Measurements from ENCODE around the gene LRRC37A3. TPM values are rescaled to one million over a fixed set of nuclear protein-coding genes. Genes with fewer than 3 reads are reported as not detected.
A peak's percentile ranks its signal among the peaks of the same experiment; 100 is the strongest.
"Not testable (repeated sequence)": the region's sequence is repeated elsewhere in the genome, so short reads cannot be mapped to it uniquely, and the experiment has no call there.

The LRRC37A3 gene
- total RNA-seq, 1 experiment from 2014 or later = 7.7 TPM

GRCh38 chr17:64837018-64837761 lies 82.1 kb downstream of the LRRC37A3 start:
- CTCF ChIA-PET = interaction anchor here (0.6 kb wide), 1 partner anchor 64 kb away, joined by 4 read pairs; no protein-coding TSS in a partner anchor
- H3K79me2 ChIP-seq (ENCODE audit: insufficient read depth, low read length); H3K36me3 ChIP-seq (ENCODE audit: control insufficient read depth in 1 of 2, insufficient read depth in 2 of 2, low read length in 2 of 2); H4K20me1 ChIP-seq (ENCODE audit: insufficient read depth); POLR2A ChIA-PET; H3K9me2 ChIP-seq (ENCODE audit: insufficient read depth); intact Hi-C loops (cut with micrococcal nuclease); H3K27me3 ChIP-seq (ENCODE audit: insufficient read depth, low read length); H3K9me3 ChIP-seq (ENCODE audit: control insufficient read depth in 1 of 2, insufficient read depth in 1 of 2, low read depth in 1 of 2, low read length in 2 of 2); RAD21 ChIA-PET (ENCODE audit: low non-redundant PET in 1 of 2, low total read pairs in 2 of 2, uncharacterized antibody in 2 of 2, unreplicated experiment in 2 of 2); H2AFZ ChIP-seq (ENCODE audit: low read depth, low read length, poor library complexity, severe bottlenecking): not testable (repeated sequence)
- TF ChIP-seq ELF1 (IDR thresholded peaks at IDR 0.05; ENCODE audit: borderline replicate concordance, low read depth) = peak; percentile 73
- TF ChIP-seq YY1 (IDR thresholded peaks at IDR 0.05; ENCODE audit: extremely low read depth, insufficient replicate concordance, low read depth, low read length) = peak; percentile 40
- peak; percentile 64 for TF ChIP-seq POLR2AphosphoS5 (IDR thresholded peaks at IDR 0.05; ENCODE audit: low read depth, low read length)
- 0 out of 2 replicates have a peak, but pooled peaks have one; percentile 65 for TF ChIP-seq SIN3A (IDR thresholded peaks at IDR 0.05; ENCODE audit: low read depth)
- peak; percentile 98 for ATAC-seq
- Histone ChIP-seq H3K9ac (ENCODE audit: low read length) (peak overlapping the region; percentile 74), H3K4me1 (ENCODE audit: control insufficient read depth in 1 of 2, insufficient read depth in 2 of 2, low read length in 2 of 2) (peaks cover 3 to 11% of the 10 kb centered on the region in 2 experiments; a peak in 2 of 4 replicates), H3K27ac (ENCODE audit: low read depth, low read length) (peak overlapping the region; percentile 44; the same call in 1 of the 2 replicates), H3K4me3 (replicated peaks in 1 of 2; ENCODE audit: low read depth in 1 of 2, low read length in 2 of 2) (peak overlapping the region; percentile 65 to 78), H3K4me2 (ENCODE audit: low read length) (peak overlapping the region; percentile 80)
- peak; percentile 42 for DNase-seq (ENCODE audit: low read depth, low spot score)
- TSS peak; percentile 95 for BruUV-seq (replicated peaks)

- H3K27me3 ChIP-seq (ENCODE audit: insufficient read depth, low read length); H4K20me1 ChIP-seq (ENCODE audit: insufficient read depth); RAD21 ChIA-PET (ENCODE audit: low non-redundant PET in 1 of 2, low total read pairs in 2 of 2, uncharacterized antibody in 2 of 2, unreplicated experiment in 2 of 2); H3K9me3 ChIP-seq (ENCODE audit: control insufficient read depth in 1 of 2, insufficient read depth in 1 of 2, low read depth in 1 of 2, low read length in 2 of 2); intact Hi-C loops (cut with micrococcal nuclease); DNase-seq (ENCODE audit: low read depth, low spot score); H2AFZ ChIP-seq (ENCODE audit: low read depth, low read length, poor library complexity, severe bottlenecking); H3K9me2 ChIP-seq (ENCODE audit: insufficient read depth); BruUV-seq (replicated peaks); H3K36me3 ChIP-seq (ENCODE audit: control insufficient read depth in 1 of 2, insufficient read depth in 2 of 2, low read length in 2 of 2); POLR2A ChIA-PET; H3K79me2 ChIP-seq (ENCODE audit: insufficient read depth, low read length): not testable (repeated sequence)
- Histone ChIP-seq H3K9ac (ENCODE audit: low read length) (peak overlapping the region; percentile 74), H3K4me2 (ENCODE audit: low read length) (peak overlapping the region; percentile 80), H3K27ac (ENCODE audit: low read depth, low read length) (peak overlapping the region; percentile 42; the same call in 1 of the 2 replicates), H3K4me1 (ENCODE audit: control insufficient read depth in 1 of 2, insufficient read depth in 2 of 2, low read length in 2 of 2) (peaks cover 3 to 11% of the 10 kb centered on the region in 2 experiments; a peak in 2 of 4 replicates), H3K4me3 (replicated peaks in 1 of 2; ENCODE audit: low read depth in 1 of 2, low read length in 2 of 2) (peak overlapping the region; percentile 65 to 78)
- ATAC-seq = peak; percentile 76
- CTCF ChIA-PET = interaction anchor here (0.6 kb wide), 1 partner anchor 64 kb away, joined by 4 read pairs; no protein-coding TSS in a partner anchor
Observed at GRCh38 chr17:64836623-64837017, 82.7 kb downstream of the LRRC37A3 start.

- BruUV-seq (replicated peaks); CTCF ChIA-PET; H3K27me3 ChIP-seq (ENCODE audit: insufficient read depth, low read length); H3K9ac ChIP-seq (ENCODE audit: low read length); POLR2A ChIA-PET; H3K79me2 ChIP-seq (ENCODE audit: insufficient read depth, low read length); ATAC-seq; H3K36me3 ChIP-seq (ENCODE audit: control insufficient read depth in 1 of 2, insufficient read depth in 2 of 2, low read length in 2 of 2); RAD21 ChIA-PET (ENCODE audit: low non-redundant PET in 1 of 2, low total read pairs in 2 of 2, uncharacterized antibody in 2 of 2, unreplicated experiment in 2 of 2); H2AFZ ChIP-seq (ENCODE audit: low read depth, low read length, poor library complexity, severe bottlenecking); H3K9me3 ChIP-seq (ENCODE audit: control insufficient read depth in 1 of 2, insufficient read depth in 1 of 2, low read depth in 1 of 2, low read length in 2 of 2); H3K9me2 ChIP-seq (ENCODE audit: insufficient read depth); H4K20me1 ChIP-seq (ENCODE audit: insufficient read depth); H3K27ac ChIP-seq (ENCODE audit: low read depth, low read length); intact Hi-C loops (cut with micrococcal nuclease); DNase-seq (ENCODE audit: low read depth, low spot score); H3K4me3 ChIP-seq (replicated peaks in 1 of 2; ENCODE audit: low read depth in 1 of 2, low read length in 2 of 2); H3K4me2 ChIP-seq (ENCODE audit: low read length): not testable (repeated sequence)
- peaks cover 3 to 11% of the 10 kb centered on the region in 2 experiments; a peak in 2 of 4 replicates for H3K4me1 ChIP-seq (ENCODE audit: control insufficient read depth in 1 of 2, insufficient read depth in 2 of 2, low read length in 2 of 2)
Observed at GRCh38 chr17:64834060-64834459, 85.2 kb downstream of the LRRC37A3 start.

GRCh38 chr17:64830631-64831040 lies 88.6 kb downstream of the LRRC37A3 start:
- H3K9me3 ChIP-seq (ENCODE audit: control insufficient read depth in 1 of 2, insufficient read depth in 1 of 2, low read depth in 1 of 2, low read length in 2 of 2); ATAC-seq; H4K20me1 ChIP-seq (ENCODE audit: insufficient read depth); DNase-seq (ENCODE audit: low read depth, low spot score); H3K79me2 ChIP-seq (ENCODE audit: insufficient read depth, low read length); RAD21 ChIA-PET (ENCODE audit: low non-redundant PET in 1 of 2, low total read pairs in 2 of 2, uncharacterized antibody in 2 of 2, unreplicated experiment in 2 of 2); H3K4me1 ChIP-seq (ENCODE audit: control insufficient read depth in 1 of 2, insufficient read depth in 2 of 2, low read length in 2 of 2); BruUV-seq (replicated peaks); H3K9me2 ChIP-seq (ENCODE audit: insufficient read depth); H3K4me2 ChIP-seq (ENCODE audit: low read length); POLR2A ChIA-PET; H3K27ac ChIP-seq (ENCODE audit: low read depth, low read length); H3K36me3 ChIP-seq (ENCODE audit: control insufficient read depth in 1 of 2, insufficient read depth in 2 of 2, low read length in 2 of 2); intact Hi-C loops (cut with micrococcal nuclease); H3K9ac ChIP-seq (ENCODE audit: low read length); CTCF ChIA-PET; H2AFZ ChIP-seq (ENCODE audit: low read depth, low read length, poor library complexity, severe bottlenecking); H3K4me3 ChIP-seq (replicated peaks in 1 of 2; ENCODE audit: low read depth in 1 of 2, low read length in 2 of 2); H3K27me3 ChIP-seq (ENCODE audit: insufficient read depth, low read length): not testable (repeated sequence)

Data from HCT116 (cell line).